HepG2 (cell line): ENCODE data around the gene TBC1D20. TPM values are rescaled to one million over a fixed set of nuclear protein-coding genes. Genes with fewer than 3 reads are reported as not detected.
A peak's percentile ranks its signal among the peaks of the same experiment; 100 is the strongest.

Experiments
- AHR ChIP-seq: IDR thresholded peaks from 2 replicates; pipeline ENCODE4 v1.6.1; 2018; ENCODE audit warnings: missing genetic modification reagents, missing compliant biosample characterization
- ATF4 ChIP-seq, 2 experiments: fragments of 450-650 bp in 1 of 2; sonication (generic) in 1 of 2; formaldehyde crosslinking; IDR thresholded peaks; 2 replicates each; pipeline versions ENCODE4 v1.5.0 to v1.8.0; 2020 to 2022; ENCODE audit warnings: mild to moderate bottlenecking in 1 of 2, missing genetic modification reagents in 1 of 2
- CBX1 ChIP-seq: IDR thresholded peaks from one replicate; pipeline ENCODE4 v1.6.1; 2016; ENCODE audit warnings: antibody characterized with exemption, low read depth
- HMG20A ChIP-seq: IDR thresholded peaks from 2 replicates; pipeline ENCODE4 v1.6.1; 2016; ENCODE audit warnings: borderline replicate concordance
- HMGXB4 ChIP-seq, 2 experiments: sonication (generic) in 1 of 2; formaldehyde crosslinking in 1 of 2; IDR thresholded peaks; 2 replicates each; pipeline versions ENCODE4 v1.4.0 to v1.6.1; 2018 to 2020; ENCODE audit warnings: missing genetic modification reagents in 2 of 2, borderline replicate concordance in 1 of 2, low read depth in 1 of 2, mild to moderate bottlenecking in 1 of 2, missing biosample characterization in 1 of 2
- IKZF4 ChIP-seq: sonication (generic); formaldehyde crosslinking; IDR thresholded peaks from 2 replicates; pipeline ENCODE4 v1.5.1; 2020; ENCODE audit warnings: borderline replicate concordance, mild to moderate bottlenecking, low read depth, missing genetic modification reagents; ENCODE audit errors: not compliant biosample characterization
- JDP2 ChIP-seq: sonication (generic); formaldehyde crosslinking; IDR thresholded peaks from 2 replicates; pipeline ENCODE4 v1.8.1; 2022; ENCODE audit warnings: missing genetic modification reagents, borderline replicate concordance
- JUND ChIP-seq: sonication (generic); formaldehyde crosslinking; IDR thresholded peaks from 2 replicates; pipeline ENCODE4 v1.8.0; 2022; ENCODE audit warnings: mild to moderate bottlenecking, missing genetic modification reagents
- KDM6A ChIP-seq: IDR thresholded peaks from 2 replicates; pipeline ENCODE4 v1.6.1; 2016; ENCODE audit warnings: low read depth
- MYC ChIP-seq: sonication (generic); formaldehyde crosslinking; IDR thresholded peaks from 2 replicates; pipeline ENCODE4 v1.9.0; 2021; ENCODE audit warnings: missing genetic modification reagents, borderline replicate concordance
- NKX3-1 ChIP-seq: sonication (generic); formaldehyde crosslinking; IDR thresholded peaks from 2 replicates; pipeline ENCODE4 v1.5.0; 2020; ENCODE audit warnings: missing genetic modification reagents
- PBX3 ChIP-seq: sonication (generic); formaldehyde crosslinking; IDR thresholded peaks from 2 replicates; pipeline ENCODE4 v1.8.1; 2023; ENCODE audit warnings: missing genetic modification reagents, inconsistent platforms, borderline replicate concordance
- SPEN ChIP-seq: sonication (generic); formaldehyde crosslinking; IDR thresholded peaks from 2 replicates; pipeline ENCODE4 v1.5.1; 2020; ENCODE audit warnings: low read depth, mild to moderate bottlenecking, missing genetic modification reagents
- TIGD3 ChIP-seq: sonication (generic); formaldehyde crosslinking; IDR thresholded peaks from 2 replicates; pipeline ENCODE4 v1.5.1; 2020; ENCODE audit warnings: mild to moderate bottlenecking, missing genetic modification reagents, borderline replicate concordance
- ZBTB34 ChIP-seq: sonication (generic); formaldehyde crosslinking; IDR thresholded peaks from 2 replicates; pipeline ENCODE4 v1.8.0; 2022; ENCODE audit warnings: mild to moderate bottlenecking, missing genetic modification reagents
- ZNF263 ChIP-seq: sonication (generic); formaldehyde crosslinking; IDR thresholded peaks from 2 replicates; pipeline ENCODE4 v1.4.0; 2020; ENCODE audit warnings: missing genetic modification reagents
- ZNF264 ChIP-seq: sonication (generic); formaldehyde crosslinking; IDR thresholded peaks from 2 replicates; pipeline ENCODE4 v1.4.0; 2020; ENCODE audit warnings: missing genetic modification reagents
- ZNF678 ChIP-seq: sonication (generic); formaldehyde crosslinking; IDR thresholded peaks from 2 replicates; pipeline ENCODE4 v1.4.0; 2020; ENCODE audit warnings: mild to moderate bottlenecking, missing genetic modification reagents
- ZNF720 ChIP-seq: sonication (generic); formaldehyde crosslinking; IDR thresholded peaks from 2 replicates; pipeline ENCODE4 v1.4.0; 2020; ENCODE audit warnings: missing genetic modification reagents
- polyA plus RNA-seq, 8 experiments: library from polyadenylated mRNA; depleted of rRNA in 3 of 8; stranded (reverse) in 7 of 8; unstranded in 1 of 8; fragments of >200 nt; fragmentation: Illumina TruSeq in 4 of 8; extraction: Trizol in 4 of 8; gene quantifications; 2 replicates each; pipeline versions ENCODE4 v1.2.1 to v1.2.3, GENCODE V29; 2011 to 2016; ENCODE audit warnings: low read depth in 4 of 8, missing spikeins in 1 of 8, mixed read lengths in 1 of 8; ENCODE audit not compliant: insufficient read depth in 1 of 8
- total RNA-seq, 5 experiments: library from RNA; depleted of rRNA; stranded (reverse); fragments of >200 nt; fragmentation: Illumina TruSeq; extraction: Trizol; gene quantifications; 2 replicates each; pipeline ENCODE4 v1.2.3, GENCODE V29; 2016; ENCODE audit warnings: low read depth in 1 of 5

The TBC1D20 gene
- total and polyA plus RNA-seq, 2 of the 13 experiments (the other 11 are each of a cell fraction or from before 2014, with no cell fraction given), result 36.6 to 47.1 TPM

- no peak for TF ChIP-seq ZBTB34 (CRISPR knock-in tag)
- TF ChIP-seq SPEN, result no peak
- no peak for TF ChIP-seq JDP2 (CRISPR knock-in tag)
- no peak for TF ChIP-seq ZNF720 (CRISPR knock-in tag)
- TF ChIP-seq AHR, result peak; percentile 21
- TF ChIP-seq HMG20A, result no peak
- TF ChIP-seq HMGXB4 (CRISPR knock-in tag; IDR thresholded peaks at IDR 0.05; ENCODE audit: borderline replicate concordance in 1 of 2, low read depth in 1 of 2), result peak in 1 of 2 experiments; percentile 24; a peak in 1 of 4 replicates
- TF ChIP-seq ZNF264 (CRISPR knock-in tag), result no peak
- TF ChIP-seq TIGD3 (CRISPR knock-in tag), result no peak
- TF ChIP-seq ZNF678 (CRISPR knock-in tag), result no peak
- 0 out of 2 replicates have a peak, but pooled peaks have one; percentile 20 for TF ChIP-seq JUND
- no peak for TF ChIP-seq CBX1
- no peak for TF ChIP-seq NKX3-1 (CRISPR knock-in tag)
- TF ChIP-seq PBX3 (CRISPR knock-in tag), result no peak
- TF ChIP-seq MYC (CRISPR knock-in tag), result peak; percentile 61; the same call in 1 of the 2 replicates
- TF ChIP-seq ZNF263, result peak; percentile 66
- no peak for TF ChIP-seq IKZF4 (CRISPR knock-in tag)
- no peak for TF ChIP-seq KDM6A (CRISPR knock-in tag)
- TF ChIP-seq ATF4 (CRISPR knock-in tag; IDR thresholded peaks at IDR 0.05), result peak in 1 of 2 experiments; percentile 21; a peak in 1 of 4 replicates
Measured at GRCh38 chr20:400454-401275, 61.7 kb downstream of the TBC1D20 start (continued).
